ENCODE data around the gene VPS35. TPM values are rescaled to one million over a fixed set of nuclear protein-coding genes. Genes with fewer than 3 reads are reported as not detected.

Gene VPS35
- total RNA-seq, 1 experiment from 2014 or later: 99.8 TPM

DNA sequence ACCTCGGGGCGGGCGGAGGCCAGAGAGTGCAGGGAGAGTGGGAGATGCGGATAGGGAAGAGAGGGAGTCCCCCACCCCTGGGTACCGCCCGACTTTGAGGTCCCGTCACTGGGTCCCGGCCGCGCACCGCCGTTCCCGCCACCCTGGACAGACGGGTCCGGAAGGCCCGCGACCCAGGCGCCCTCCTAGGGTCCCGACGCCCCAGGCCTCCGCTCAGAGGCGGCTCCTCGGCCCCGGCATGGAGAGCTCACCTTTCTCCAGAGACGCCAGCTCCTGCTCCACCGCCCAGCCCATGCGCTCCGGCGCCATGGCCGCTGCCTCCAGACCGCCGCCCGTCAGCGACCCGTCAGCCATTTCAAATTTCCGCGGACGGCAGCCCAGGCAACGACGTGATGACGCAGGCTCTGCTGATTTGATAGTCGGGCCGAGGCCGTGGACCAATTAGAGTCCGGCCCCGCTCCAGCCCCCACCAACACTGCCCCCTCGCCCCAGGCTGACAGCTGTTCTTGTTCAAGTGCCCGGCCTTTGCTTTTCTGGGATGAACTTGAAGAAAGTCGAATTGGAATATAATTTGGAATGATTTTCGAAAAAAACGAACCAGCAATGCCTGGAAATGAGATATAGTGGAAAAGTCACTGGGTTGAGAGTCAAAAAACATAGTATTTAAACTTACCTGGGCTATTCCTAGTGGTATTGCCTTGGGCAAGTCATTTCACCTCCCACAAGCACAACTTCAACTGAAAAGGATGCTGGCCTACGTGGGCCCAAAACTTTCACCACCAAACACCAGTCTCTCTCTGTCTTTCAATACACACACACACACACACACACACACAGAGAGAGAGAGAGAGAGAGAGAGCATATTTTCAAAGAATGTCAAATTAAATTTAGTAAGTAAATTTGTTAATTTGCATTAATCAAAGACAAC is 67.7 kb downstream of the VPS35 start, which contains the start of gene SHCBP1:
Gene SHCBP1, minus strand, starts transcription at position 374 of the 928 bp plus-strand sequence. Its CDS starts 20 bp downstream, at position 354.
- Histone ChIP-seq H3K27me3 (no peaks in the 10 kb centered on the region), H3K27ac (peak within 1 kb of the TSS; percentile 88), H3K4me3 (peak within 1 kb of the TSS; percentile 96), H3K36me3 (peaks cover 28% of the 10 kb centered on the region), H3K9me3 (replicated peaks) (no peaks in the 10 kb centered on the region), H3K4me1 (peaks cover 11% of the 10 kb centered on the region)
- DNase-seq: peak; percentile 96 to 97

DNA sequence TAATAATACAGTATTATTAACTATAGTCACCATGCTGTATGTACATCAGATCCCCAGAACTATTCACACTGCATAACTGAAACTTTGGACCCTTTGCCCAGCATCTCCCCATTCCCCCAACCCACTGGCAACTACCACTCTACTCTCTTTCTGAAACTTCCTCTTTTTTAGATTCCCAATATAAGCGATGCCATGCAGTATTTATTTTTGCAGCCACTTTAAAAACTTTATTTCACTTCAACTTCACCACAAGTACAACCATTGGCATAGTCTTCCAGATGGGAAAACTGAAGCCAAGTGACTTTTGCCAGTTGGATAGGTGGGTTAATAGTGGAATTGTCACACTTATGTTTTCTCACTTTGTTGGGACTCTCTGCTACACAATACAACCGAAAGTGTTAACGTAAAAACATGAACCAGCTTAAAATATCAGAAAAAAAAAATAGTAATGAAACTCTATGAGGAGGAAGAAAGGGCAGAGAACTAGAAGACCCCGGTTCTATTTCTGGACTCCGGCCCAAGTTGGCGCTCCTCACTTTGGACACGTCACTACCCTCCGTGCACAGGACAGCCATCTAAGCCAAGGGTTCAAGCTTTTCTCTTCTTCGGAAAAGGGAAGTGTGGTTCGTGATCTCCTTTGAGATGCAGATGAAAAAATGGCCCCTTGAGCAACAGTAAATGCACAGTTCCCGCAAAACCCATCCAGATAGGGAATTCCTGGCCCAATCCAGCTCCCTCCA is 68.5 kb downstream of the VPS35 start:
- peak overlapping the region; percentile 96 for H3K4me3 ChIP-seq
- peaks cover 11% of the 10 kb centered on the region for H3K4me1 ChIP-seq
- no peaks in the 10 kb centered on the region for H3K9me3 ChIP-seq (replicated peaks)
- peaks cover 36% of the 10 kb centered on the region for H3K36me3 ChIP-seq
- DNase-seq: no peak
- H3K27ac ChIP-seq: peak overlapping the region; percentile 88
- H3K27me3 ChIP-seq: no peaks in the 10 kb centered on the region

DNA sequence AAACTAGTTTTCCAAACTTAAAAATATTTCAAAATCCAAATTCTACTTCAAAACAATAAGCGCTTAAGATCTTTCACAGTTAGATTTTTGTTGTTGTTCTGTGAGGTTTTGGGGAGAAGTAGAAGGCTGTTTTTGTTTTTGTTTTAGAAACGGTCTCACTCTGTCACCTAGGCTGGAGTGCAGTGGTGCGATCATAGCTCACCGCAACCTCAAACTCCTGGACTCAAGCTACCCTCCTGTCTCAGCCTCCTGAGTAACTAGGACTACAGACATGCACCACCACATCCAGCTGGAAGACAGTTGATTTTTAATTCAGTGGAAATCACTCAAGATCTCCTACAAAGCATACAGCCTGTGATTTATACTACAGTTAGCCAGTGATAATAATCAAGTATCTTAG is 70.5 kb downstream of the VPS35 start:
- no peaks in the 10 kb centered on the region for H3K27me3 ChIP-seq
- no peak overlapping the region for H3K27ac ChIP-seq
- DNase-seq: no peak
- H3K9me3 ChIP-seq (replicated peaks): no peaks in the 10 kb centered on the region
- H3K4me3 ChIP-seq: no peak overlapping the region
- peaks cover 11% of the 10 kb centered on the region for H3K4me1 ChIP-seq
- H3K36me3 ChIP-seq: peaks cover 52% of the 10 kb centered on the region

DNA sequence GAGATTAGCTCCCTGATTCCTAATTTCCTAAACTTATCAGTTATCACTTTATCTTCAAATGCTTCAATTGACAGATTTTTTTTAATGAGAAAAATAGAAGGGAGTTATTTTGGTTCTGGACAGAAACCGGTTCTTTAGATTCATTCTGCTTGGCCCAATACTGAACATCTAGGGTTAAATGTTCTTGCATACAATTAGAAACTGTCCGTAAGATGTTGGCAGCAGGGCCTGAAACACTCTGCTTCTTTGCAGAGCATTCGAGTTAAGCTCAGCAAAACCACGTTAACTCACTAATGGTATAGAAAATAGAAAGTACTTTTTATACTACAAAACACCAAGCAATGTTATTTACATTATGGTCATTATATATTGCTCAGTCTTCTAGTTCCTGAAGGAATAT is 75.0 kb downstream of the VPS35 start:
- Histone ChIP-seq H3K27ac (no peak overlapping the region), H3K4me1 (no peaks in the 10 kb centered on the region), H3K27me3 (no peaks in the 10 kb centered on the region), H3K36me3 (peaks cover 78% of the 10 kb centered on the region), H3K9me3 (replicated peaks) (no peaks in the 10 kb centered on the region), H3K4me3 (no peak overlapping the region)
- DNase-seq: no peak

DNA sequence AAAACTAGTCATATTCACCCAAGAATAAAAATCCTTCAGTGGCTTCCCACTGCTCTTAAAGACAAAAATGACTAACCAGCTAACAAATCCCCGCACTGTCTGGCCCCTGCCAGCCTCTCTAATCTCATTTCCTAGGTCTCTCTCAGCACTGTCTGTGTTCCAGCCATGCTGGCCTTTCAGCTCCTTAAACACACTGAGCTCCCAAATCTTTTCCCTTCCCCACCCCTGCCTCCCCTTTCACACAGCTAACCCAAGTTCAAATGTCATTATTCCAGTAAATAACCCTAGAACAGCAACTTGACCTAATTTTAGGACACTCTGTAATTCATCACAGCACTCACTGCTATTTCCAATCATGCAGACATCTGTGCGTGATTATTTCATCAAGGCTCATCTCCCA is 75.6 kb downstream of the VPS35 start:
- Histone ChIP-seq H3K9me3 (replicated peaks) (no peaks in the 10 kb centered on the region), H3K27ac (no peak overlapping the region), H3K36me3 (peaks cover 74% of the 10 kb centered on the region), H3K4me1 (no peaks in the 10 kb centered on the region), H3K4me3 (no peak overlapping the region), H3K27me3 (no peaks in the 10 kb centered on the region)
- DNase-seq: no peak

DNA sequence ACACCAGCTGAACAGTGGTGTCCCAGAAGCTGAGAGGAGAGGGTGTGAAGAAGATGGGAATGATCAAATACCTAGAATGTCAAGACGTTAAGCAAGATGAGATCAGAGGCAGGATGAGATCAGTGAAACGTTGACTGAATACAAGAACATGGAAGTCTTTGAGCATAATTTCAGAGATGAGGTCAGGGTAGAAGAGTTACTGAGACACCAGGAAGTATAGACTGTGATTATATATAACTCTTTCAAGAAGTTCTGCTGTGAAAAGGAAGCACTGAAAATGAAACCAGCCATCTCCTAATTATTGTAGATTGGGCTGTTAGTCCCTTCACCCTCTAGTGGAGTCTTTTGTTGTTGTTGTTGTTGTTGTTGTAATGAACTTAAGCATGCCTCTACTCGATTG is 76.9 kb downstream of the VPS35 start:
- Histone ChIP-seq H3K27ac (no peak overlapping the region), H3K4me1 (no peaks in the 10 kb centered on the region), H3K27me3 (no peaks in the 10 kb centered on the region), H3K9me3 (replicated peaks) (no peaks in the 10 kb centered on the region), H3K36me3 (peaks cover 74% of the 10 kb centered on the region), H3K4me3 (no peak overlapping the region)
- no peak for DNase-seq

DNA sequence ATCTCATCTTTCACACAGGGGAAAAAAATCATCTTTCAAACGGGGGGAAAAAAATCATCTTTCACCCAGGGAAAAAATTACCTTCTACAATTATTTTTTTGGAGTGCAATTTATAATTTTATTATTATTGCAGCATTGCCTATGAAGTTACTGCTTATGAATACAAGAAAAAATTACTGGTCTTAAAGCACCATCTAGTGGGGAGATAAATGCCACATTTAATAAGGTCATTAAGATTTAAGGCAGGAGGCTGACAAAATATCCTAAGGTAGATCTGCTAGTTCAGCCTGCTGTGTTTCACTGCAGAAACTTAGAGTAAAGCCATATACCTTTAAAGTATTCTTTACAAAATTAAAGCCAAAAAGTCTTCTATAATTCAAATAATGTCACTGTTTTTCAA is 81.4 kb downstream of the VPS35 start:
- no peaks in the 10 kb centered on the region for H3K9me3 ChIP-seq (replicated peaks)

DNA sequence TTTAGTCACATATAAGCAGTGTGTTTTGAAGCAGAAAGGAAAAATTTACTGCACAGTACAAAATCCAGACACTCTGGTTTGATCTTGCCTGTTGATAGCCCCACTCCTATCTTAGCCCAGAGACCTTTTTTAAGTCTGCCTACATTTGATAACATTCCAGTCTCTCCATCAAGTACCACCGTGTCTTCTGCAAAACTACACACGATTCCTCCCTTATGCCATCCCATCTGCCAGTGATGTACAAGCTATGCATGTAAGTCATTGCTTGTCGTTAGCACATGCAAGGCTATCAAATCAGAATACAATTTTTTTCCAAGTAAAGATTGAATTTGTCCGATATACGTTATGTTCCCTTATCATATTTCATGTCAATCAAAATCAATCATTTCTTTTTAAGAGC is 82.7 kb downstream of the VPS35 start:
- no peaks in the 10 kb centered on the region for H3K9me3 ChIP-seq (replicated peaks)
- DNase-seq: no peak
- H3K4me1 ChIP-seq: peaks cover 16% of the 10 kb centered on the region
- H3K27ac ChIP-seq: no peak overlapping the region
- H3K27me3 ChIP-seq: no peaks in the 10 kb centered on the region
- no peak overlapping the region for H3K4me3 ChIP-seq
- peaks cover 60% of the 10 kb centered on the region for H3K36me3 ChIP-seq

More for the DNA sequence above, 81.4 kb downstream of the VPS35 start:
- peaks cover 64% of the 10 kb centered on the region for H3K36me3 ChIP-seq
- no peaks in the 10 kb centered on the region for H3K27me3 ChIP-seq
- H3K4me1 ChIP-seq: peaks cover 8% of the 10 kb centered on the region
- no peak overlapping the region for H3K27ac ChIP-seq
- DNase-seq: peak in 1 of 2 experiments; percentile 49
- no peak overlapping the region for H3K4me3 ChIP-seq

Other genes with a start within 250 kb of the VPS35 start
- 47.0 and 52.1 TPM in 2 replicates for gene SHCBP1, start 67.8 kb downstream of the VPS35 start, total RNA-seq (2014; rRNA removed; shearing (Covaris generic))
- gene ORC6, start 481 bp upstream of the VPS35 start, total RNA-seq (2014; rRNA removed; shearing (Covaris generic)): 75.4 and 77.1 TPM in 2 replicates
- 0.25 and 0.26 TPM in 2 replicates for gene MYLK3, start 59.2 kb upstream of the VPS35 start, total RNA-seq (2014; rRNA removed; shearing (Covaris generic))
- 24.3 and 32.5 TPM in 2 replicates for gene C16orf87, start 142.0 kb upstream of the VPS35 start, total RNA-seq (2014; rRNA removed; shearing (Covaris generic))
- gene GPT2, start 195.2 kb upstream of the VPS35 start, total RNA-seq (2014; rRNA removed; shearing (Covaris generic)): 14.9 and 17.2 TPM in 2 replicates

All from SJCRH30 (cell line).